Hepatocyte (in vitro differentiated cells): ENCODE results near the gene FSIP1. TPM values are rescaled to one million over a fixed set of nuclear protein-coding genes. Genes with fewer than 3 reads are reported as not detected.

ENCODE experiments used
- DNase-seq: peaks from one replicate; pipeline ENCODE4 v3.0.0-alpha.2; 2016; ENCODE audit warnings: low spot score
- H2AFZ ChIP-seq: fragments of 200-600 bp; sonication (generic); 2 replicates; pipeline ENCODE4 v1.6.0; 2016; ENCODE audit warnings: antibody characterized with exemption, mild to moderate bottlenecking
- H3K27ac ChIP-seq: fragments of 200-600 bp; sonication (generic); 2 replicates; pipeline ENCODE4 v1.5.1; 2016; ENCODE audit warnings: mild to moderate bottlenecking
- H3K27me3 ChIP-seq: fragments of 200-600 bp; sonication (generic); 2 replicates; pipeline ENCODE4 v1.6.1; 2016
- H3K36me3 ChIP-seq: fragments of 200-600 bp; sonication (generic); replicated peaks from 2 replicates; pipeline ENCODE4 v1.5.1; 2016; ENCODE audit warnings: low read depth; ENCODE audit not compliant: insufficient read depth
- H3K4me1 ChIP-seq: fragments of 200-600 bp; sonication (generic); 2 replicates; pipeline ENCODE4 v1.5.1; 2016; ENCODE audit warnings: mild to moderate bottlenecking, moderate library complexity; ENCODE audit not compliant: insufficient read depth
- H3K4me2 ChIP-seq: fragments of 200-600 bp; sonication (generic); 2 replicates; pipeline ENCODE4 v1.6.0; 2016
- H3K4me3 ChIP-seq: fragments of 200-600 bp; sonication (generic); 2 replicates; pipeline ENCODE4 v1.5.1; 2016; ENCODE audit warnings: mild to moderate bottlenecking
- H3K79me2 ChIP-seq: fragments of 200-600 bp; sonication (generic); 2 replicates; pipeline ENCODE4 v1.6.0; 2017; ENCODE audit warnings: mild to moderate bottlenecking
- H3K9me2 ChIP-seq: fragments of 200-600 bp; sonication (generic); replicated peaks from 2 replicates; pipeline ENCODE4 v1.6.0; 2017; ENCODE audit warnings: mild to moderate bottlenecking; ENCODE audit not compliant: insufficient read depth
- H3K9me3 ChIP-seq: fragments of 200-600 bp; sonication (generic); 2 replicates; pipeline ENCODE4 v1.5.1; 2016; ENCODE audit warnings: low read depth, mild to moderate bottlenecking
- H4K20me1 ChIP-seq: fragments of 200-600 bp; sonication (generic); 2 replicates; pipeline ENCODE4 v1.6.0; 2016; ENCODE audit warnings: mild to moderate bottlenecking; ENCODE audit not compliant: insufficient read depth, poor library complexity, severe bottlenecking
- CTCF ChIP-seq: fragments of 200-600 bp; sonication (generic); IDR thresholded peaks from 2 replicates; pipeline ENCODE4 v1.5.1; 2016; ENCODE audit warnings: antibody characterized with exemption, mild to moderate bottlenecking; ENCODE audit not compliant: poor library complexity
- EZH2 ChIP-seq: fragments of 200-600 bp; sonication (generic); IDR thresholded peaks from 2 replicates; pipeline ENCODE4 v1.6.1; 2016; ENCODE audit warnings: antibody characterized with exemption, mild to moderate bottlenecking, borderline replicate concordance
- EZH2phosphoT487 ChIP-seq: fragments of 200-600 bp; sonication (generic); IDR thresholded peaks from one replicate; pipeline ENCODE4 v1.6.1; 2018; ENCODE audit warnings: antibody characterized with exemption, mild to moderate bottlenecking, low read depth, moderate library complexity; ENCODE audit not compliant: unreplicated experiment, severe bottlenecking
- WGBS: methylation state at CpG from one replicate; pipeline ENCODE4 v1.1.6; 2016; ENCODE audit warnings: low lambda C conversion rate; ENCODE audit errors: missing lambda C conversion rate; 5-methylcytosine and 5-hydroxymethylcytosine counted together
- polyA plus RNA-seq: library from polyadenylated mRNA; unstranded; fragments of >200 nt; fragmentation: Nextera tagmentation; extraction: Ambion mirVana; gene quantifications from 2 replicates; pipeline ENCODE4 v1.2.1, GENCODE V29; 2016
- total RNA-seq: library from RNA; depleted of rRNA; stranded (reverse); fragments of >200 nt; gene quantifications from 2 replicates; pipeline ENCODE4 v1.2.3, GENCODE V29; 2014

Gene FSIP1
- total and polyA plus RNA-seq, 2 experiments from 2014 or later = 0.60 to 0.79 TPM

- TF ChIP-seq CTCF = no peak
- no peak for TF ChIP-seq EZH2phosphoT487
- TF ChIP-seq EZH2 = no peak
- Histone ChIP-seq H3K27me3 (no peaks in the 10 kb centered on the region), H3K27ac (no peak overlapping the region), H3K9me3 (no peaks in the 10 kb centered on the region), H3K36me3 (no peaks in the 10 kb centered on the region), H3K9me2 (no peaks in the 10 kb centered on the region), H3K4me3 (no peak overlapping the region), H3K79me2 (no peaks in the 10 kb centered on the region), H3K4me1 (no peaks in the 10 kb centered on the region), H2AFZ (no peak overlapping the region), H3K4me2 (no peak overlapping the region), H4K20me1 (no peaks in the 10 kb centered on the region)
- DNase-seq = no peak
- WGBS = 94% methylated on average over 3 of the region's 3 CpGs
Observed at GRCh38 chr15:39618063-39618823, 164.4 kb downstream of the FSIP1 start.

- no peak overlapping the region for H3K27ac ChIP-seq
- no peak overlapping the region for H2AFZ ChIP-seq
- H3K9me3 ChIP-seq = no peaks in the 10 kb centered on the region
- H3K36me3 ChIP-seq = no peaks in the 10 kb centered on the region
- DNase-seq = no peak
- no peaks in the 10 kb centered on the region for H4K20me1 ChIP-seq
- H3K4me2 ChIP-seq = no peak overlapping the region
- no peaks in the 10 kb centered on the region for H3K79me2 ChIP-seq
- H3K27me3 ChIP-seq = no peaks in the 10 kb centered on the region
- no peaks in the 10 kb centered on the region for H3K4me1 ChIP-seq
- no peaks in the 10 kb centered on the region for H3K9me2 ChIP-seq
- 93% methylated on average over 6 of the region's 6 CpGs for WGBS
- H3K4me3 ChIP-seq = no peak overlapping the region
- TF ChIP-seq EZH2phosphoT487 (no peak), CTCF (no peak), EZH2 (no peak)
Observed at GRCh38 chr15:39616731-39617455, 165.7 kb downstream of the FSIP1 start.

- no peak overlapping the region for H2AFZ ChIP-seq
- DNase-seq = no peak
- no peak for TF ChIP-seq CTCF
- TF ChIP-seq EZH2phosphoT487 = no peak
- TF ChIP-seq EZH2 = no peak
- WGBS = 98% methylated on average over 2 of the region's 2 CpGs
- H3K79me2 ChIP-seq = no peaks in the 10 kb centered on the region
- H4K20me1 ChIP-seq = no peaks in the 10 kb centered on the region
- no peaks in the 10 kb centered on the region for H3K4me1 ChIP-seq
- no peak overlapping the region for H3K4me3 ChIP-seq
- no peaks in the 10 kb centered on the region for H3K27me3 ChIP-seq
- H3K9me2 ChIP-seq = no peaks in the 10 kb centered on the region
- H3K27ac ChIP-seq = no peak overlapping the region
- no peak overlapping the region for H3K4me2 ChIP-seq
- H3K9me3 ChIP-seq = peaks cover 17% of the 10 kb centered on the region
- no peaks in the 10 kb centered on the region for H3K36me3 ChIP-seq
Observed at GRCh38 chr15:39613861-39614260, 168.8 kb downstream of the FSIP1 start.
